ENCODE results near the gene SKP1.

The SKP1 gene

GRCh38 chr5:134113902-134114875 is 62.6 kb downstream of the SKP1 start, which contains the start of gene TCF7:
Gene TCF7 (plus strand): TSS chr5:134114681. CDS start chr5:134114907, 226 bp downstream.
- DNase-seq (ENCODE audit: low read depth, low spot score) = no peak

DNA sequence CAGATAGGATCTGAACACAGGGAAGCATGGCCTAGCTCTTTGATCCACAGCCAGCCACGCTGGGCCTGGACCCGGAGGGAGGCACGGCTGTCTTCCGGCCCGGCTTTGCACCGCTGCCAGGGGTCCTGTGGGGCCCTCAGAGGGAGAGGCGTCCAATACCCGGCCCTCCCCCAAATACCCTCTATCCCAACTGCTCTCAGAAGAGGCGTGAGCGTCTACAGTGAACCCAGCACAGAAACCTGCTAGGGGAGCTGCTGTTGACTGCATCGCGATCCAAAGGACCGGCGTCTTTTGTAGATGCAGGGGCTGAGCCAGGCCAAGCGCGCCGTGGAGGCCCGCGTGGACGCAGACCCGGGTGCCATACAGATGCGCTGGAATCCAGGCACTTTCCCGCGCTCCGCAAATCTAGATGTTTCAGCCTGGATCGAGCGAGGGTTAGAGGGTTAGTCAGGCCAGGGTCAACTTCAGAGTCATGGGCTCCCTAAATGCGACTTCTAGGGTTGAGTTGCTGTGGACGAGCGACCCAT is 63.3 kb downstream of the SKP1 start:
- no peak for DNase-seq (ENCODE audit: low read depth, low spot score)

DNA sequence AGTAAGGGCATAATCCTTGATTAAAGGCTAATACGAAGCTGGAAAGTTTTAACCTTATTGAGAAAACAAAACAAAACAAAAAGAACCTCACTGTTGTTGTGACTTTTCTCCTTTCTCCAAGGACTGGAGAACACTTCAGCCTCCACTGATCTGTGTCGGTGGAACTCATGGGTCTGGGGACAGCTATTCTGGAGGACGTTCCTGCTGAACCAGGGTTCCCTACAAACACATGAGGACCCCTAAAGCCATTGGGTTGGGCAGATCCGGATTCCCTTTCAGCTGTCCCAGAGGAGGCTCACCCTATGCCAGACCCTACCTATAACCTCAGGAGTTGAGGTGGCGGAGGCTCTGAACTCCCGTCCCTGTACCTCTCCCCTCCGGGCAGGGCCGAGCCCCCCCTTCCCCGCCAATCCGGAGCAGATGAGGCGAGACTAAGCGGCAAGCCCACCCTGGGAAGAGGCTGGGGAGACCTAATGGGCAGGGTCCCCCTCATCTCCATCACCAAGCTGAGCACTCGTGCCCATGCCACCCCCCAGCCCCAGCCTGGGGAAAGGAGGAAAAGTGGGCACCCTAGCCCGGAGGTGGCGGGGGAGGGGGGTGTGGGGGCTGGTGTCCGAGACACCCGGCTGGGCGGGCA is 63.9 kb downstream of the SKP1 start:
- DNase-seq (ENCODE audit: low read depth, low spot score) = no peak

DNA sequence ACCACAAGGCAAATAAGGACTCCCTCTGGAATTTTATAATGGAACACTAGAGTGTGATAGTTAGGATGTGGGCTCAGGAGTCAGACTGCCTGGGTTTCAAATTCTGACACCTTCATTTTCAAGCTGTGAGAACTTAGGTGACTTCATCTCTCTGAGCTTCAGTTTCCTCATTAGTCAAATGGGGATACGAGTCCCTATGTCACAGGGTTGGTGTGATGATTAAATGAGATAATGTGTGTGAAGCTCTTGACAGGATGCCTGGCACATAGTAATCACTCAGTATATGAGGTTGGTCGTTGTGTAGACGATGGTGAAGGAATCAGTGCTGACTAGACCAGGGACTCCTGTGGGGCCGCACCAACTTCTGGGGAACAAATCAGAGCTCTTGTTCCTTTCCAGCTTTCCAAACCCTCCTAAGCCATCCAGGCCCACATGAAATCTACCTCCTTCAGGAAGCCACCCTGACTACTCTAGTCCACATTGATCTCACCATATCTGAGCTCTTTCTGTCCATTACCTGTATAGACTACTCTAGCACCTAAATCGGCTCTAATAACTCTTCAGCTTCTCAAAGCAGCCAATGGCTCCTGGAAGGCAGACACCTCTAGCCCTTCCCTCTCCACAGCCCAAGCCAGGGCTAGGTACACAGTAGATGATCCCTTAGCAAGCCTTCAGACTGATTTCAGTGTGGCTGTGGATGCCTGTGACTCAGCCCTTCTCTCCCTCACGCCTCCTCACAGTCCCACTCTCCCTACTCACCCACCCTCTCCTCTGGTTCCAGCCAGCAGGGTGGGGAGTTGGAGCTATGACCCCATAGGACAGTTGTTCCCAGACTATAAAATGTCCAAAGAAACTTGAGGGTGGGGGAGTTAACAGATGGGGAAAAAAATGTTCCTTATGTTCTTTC is 64.8 kb downstream of the SKP1 start:
- no peak for DNase-seq (ENCODE audit: low read depth, low spot score)

GRCh38 chr5:134110382-134110781 is 66.4 kb downstream of the SKP1 start:
- no peak for DNase-seq (ENCODE audit: low read depth, low spot score)

DNA sequence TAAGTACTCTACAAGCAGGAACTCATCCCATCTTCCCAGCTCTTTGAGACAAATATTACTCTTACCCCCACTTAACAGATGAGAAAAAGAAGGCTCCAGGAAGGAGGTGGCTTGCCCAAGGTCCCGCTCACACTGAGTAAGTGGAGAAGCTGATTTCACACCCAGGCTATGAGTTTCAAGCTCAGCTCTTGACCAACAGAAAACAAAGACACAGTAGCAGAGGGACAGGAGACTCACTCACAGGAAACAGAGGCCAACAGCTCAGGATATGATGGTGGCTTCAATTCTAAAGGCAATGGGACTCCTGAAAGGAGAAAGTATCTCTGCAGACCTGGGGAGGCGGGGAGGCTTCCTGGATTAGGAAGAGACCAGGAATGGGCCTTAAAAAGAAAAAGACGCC is 69.0 kb downstream of the SKP1 start:
- DNase-seq (ENCODE audit: low read depth, low spot score) = no peak

DNA sequence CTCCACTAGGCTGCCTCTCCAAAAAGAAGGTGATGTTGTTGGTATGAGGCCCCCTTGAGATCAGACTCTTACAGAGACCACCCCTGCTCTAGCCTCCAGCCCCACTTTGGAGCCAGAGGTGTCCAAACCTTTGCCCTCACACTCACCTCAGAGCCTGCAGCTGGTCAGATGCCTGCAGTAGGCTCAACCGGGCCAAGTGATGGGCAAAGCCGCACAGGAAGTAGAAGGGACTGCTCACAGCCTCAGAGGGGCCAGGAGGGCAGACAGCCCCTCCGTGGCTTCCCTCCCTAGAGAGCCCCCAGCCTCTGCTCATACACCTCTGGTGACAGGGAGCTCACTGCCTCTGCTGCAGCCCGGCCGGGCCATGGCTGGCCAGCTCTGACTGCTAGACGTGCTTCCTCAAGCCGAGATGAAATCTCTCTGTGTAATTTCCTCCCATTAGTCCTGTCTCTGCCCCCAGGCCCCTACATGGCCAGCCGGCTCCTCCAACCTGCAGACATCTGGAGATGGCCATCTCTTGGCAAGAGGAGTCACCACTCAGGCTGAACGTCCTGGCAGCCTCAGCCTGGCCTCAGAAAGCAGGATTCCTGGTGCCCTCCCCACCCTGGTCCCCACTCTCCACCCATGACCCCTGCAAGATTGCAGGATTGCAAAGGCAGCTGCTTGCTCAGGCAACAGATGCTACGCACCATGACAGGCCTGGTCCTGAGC is 69.6 kb downstream of the SKP1 start:
- no peak for DNase-seq (ENCODE audit: low read depth, low spot score)

DNA sequence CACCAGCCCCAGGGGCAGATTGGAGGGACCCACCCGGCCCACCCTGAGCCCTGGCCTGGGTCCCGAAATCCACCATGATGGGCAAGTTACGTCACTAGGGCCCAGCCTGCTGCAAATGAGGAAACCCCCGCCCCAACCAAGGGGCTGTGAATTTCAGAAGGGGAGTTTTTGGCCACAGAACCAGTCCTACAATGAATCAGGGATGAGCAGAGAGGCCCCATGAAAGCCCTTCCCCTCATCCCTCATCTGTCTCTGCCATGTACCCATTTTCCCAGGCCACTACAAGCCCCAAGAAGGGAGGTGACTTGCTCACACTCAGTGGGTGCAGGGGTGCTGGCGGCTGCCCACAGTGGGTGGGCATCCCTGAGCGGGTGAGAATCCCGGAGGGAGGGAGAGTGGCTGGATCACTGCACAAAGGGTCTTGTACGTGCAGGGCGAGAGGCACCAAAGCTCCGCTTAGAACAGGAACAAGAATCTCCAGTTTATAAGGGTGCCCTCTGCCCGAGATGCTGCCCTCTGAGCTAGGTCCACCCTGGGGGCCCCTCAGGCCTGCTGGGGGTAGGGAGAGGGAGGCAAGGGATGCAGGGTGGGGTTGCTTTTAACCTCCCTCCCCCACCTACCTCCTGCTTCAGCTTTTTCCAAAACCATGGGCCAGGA is 72.6 kb downstream of the SKP1 start:
- DNase-seq (ENCODE audit: low read depth, low spot score) = no peak

GRCh38 chr5:134103397-134103796 is 73.4 kb downstream of the SKP1 start:
- DNase-seq (ENCODE audit: low read depth, low spot score) = no peak

DNA sequence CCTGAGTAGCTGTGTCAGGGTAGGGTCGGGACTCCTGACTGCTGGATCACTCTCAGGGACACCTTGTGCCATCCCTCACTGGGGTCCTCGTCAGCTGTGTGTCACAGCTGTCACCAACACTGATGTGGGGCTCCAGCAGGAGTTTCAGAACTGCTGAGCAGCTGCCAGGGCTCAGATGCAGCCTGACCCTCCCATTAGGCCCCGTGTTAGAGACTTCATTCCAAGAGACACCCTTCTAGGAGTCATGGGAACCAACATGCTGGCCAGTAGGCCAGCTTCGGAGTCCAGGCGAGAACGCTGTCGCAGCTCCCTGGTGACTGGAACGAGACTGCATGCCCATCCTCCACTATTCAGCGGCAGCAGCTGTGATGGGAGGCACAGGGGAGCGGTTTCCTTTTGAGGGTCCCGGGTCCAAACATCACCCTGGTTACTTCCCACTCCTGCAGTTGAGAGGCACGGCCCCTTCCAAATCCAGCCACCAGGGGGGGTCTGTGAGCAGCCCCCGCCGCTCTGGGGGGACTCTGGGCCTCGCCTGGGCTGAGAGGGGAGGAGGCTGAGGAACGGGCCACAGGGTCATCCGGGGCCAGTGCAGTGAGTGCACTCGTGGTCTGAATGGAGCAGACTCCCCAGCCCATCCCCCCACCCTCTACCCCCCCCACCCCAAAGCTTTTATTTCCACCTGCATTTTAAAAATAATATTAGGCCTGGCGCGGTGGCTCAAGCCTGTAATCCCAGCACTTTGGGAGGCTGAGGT is 74.9 kb downstream of the SKP1 start:
- no peak for DNase-seq (ENCODE audit: low read depth, low spot score)

- DNase-seq (ENCODE audit: low read depth, low spot score) = no peak
Observed at GRCh38 chr5:134100283-134101091, 76.3 kb downstream of the SKP1 start.

DNA sequence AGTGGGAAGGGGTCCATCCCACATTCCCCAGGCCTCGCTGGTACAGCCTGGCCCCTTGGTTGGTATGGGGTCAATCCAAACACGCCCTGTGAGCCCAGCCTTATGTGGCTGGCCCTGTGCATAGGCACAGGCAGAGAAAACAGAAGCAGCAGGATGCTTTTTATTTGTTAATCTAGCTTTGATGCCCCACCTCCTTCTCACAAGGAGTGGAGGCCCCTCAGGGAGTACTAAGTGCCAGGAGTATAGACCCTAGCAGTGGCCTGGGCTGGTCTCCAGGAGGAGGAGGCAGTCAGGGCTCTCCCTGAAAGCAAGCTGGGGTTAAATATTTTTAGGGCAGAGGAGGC is 76.8 kb downstream of the SKP1 start:
- no peak for DNase-seq (ENCODE audit: low read depth, low spot score)

- DNase-seq (ENCODE audit: low read depth, low spot score) = no peak
Observed at GRCh38 chr5:134099288-134099872, 77.4 kb downstream of the SKP1 start.

Data from iPS DF 19.7 (cell line).